PC-3 (cell line): ENCODE measurements around the gene RGL2.

ENCODE experiments used
- EZH2 ChIP-seq: fragments of 300-600 bp; sonication (generic); IDR thresholded peaks from one replicate; pipeline ENCODE4 v1.6.1; 2017; ENCODE audit warnings: antibody characterized with exemption, mild to moderate bottlenecking, low read length; ENCODE audit not compliant: unreplicated experiment
- EZH2phosphoT487 ChIP-seq: fragments of 300-600 bp; sonication (generic); IDR thresholded peaks from 2 replicates; pipeline ENCODE4 v1.6.1; 2018; ENCODE audit warnings: mild to moderate bottlenecking, antibody characterized with exemption, low read length, borderline replicate concordance
- TF ChIP-seq, protein P1 (sequence below): fragments of 300-600 bp; sonication (generic); conservative IDR thresholded peaks from 2 replicates; pipeline ENCODE4 v1.5.1; 2017; ENCODE audit warnings: antibody characterized with exemption, low read depth, mild to moderate bottlenecking, low read length

DNA sequence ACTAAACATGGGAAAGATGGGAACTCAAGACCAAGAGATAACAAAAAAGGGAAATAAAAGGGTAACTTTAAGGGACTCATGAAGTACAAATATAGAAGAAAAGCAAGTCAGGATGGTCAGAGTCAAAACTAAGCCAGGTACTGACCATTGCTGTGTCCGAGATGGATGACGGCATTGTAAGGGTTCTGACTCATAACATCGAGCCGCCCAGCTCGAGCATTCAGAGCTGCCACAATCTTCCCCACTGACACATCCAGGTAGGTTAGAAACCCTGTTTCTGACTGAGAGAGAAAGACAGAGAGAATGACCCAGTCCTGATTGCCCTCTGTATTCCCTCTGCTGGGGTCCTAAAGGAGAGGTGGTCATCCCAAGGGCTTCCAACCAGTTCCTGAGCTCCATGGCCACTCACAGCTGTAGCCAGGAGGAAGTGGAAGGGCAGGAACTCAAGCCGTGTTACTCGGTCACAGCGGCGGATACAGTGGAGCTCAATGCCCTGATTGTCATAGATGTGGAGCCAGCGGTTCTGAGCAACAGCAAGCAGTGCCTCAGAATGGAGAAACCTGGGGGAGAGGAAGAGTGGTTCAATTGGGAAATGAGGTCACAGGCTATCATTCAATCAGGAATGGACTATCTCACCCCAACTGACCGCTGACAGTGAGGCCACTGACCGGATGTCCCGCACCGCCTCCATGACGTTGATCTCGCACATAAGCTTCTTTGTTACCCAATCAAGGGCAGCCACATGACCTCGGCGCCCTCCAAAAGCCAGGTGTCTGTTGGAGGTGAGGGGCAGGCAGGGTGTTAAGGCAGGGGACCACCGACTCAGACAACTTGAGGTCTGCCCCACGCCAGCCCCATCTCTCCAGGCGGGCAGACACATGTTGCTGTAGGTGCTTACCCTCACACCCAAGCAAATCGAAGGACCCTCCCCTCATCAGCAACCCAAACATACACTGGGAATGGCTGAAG lies 11.5 kb downstream of the RGL2 start:
- TF ChIP-seq, protein P1, sequence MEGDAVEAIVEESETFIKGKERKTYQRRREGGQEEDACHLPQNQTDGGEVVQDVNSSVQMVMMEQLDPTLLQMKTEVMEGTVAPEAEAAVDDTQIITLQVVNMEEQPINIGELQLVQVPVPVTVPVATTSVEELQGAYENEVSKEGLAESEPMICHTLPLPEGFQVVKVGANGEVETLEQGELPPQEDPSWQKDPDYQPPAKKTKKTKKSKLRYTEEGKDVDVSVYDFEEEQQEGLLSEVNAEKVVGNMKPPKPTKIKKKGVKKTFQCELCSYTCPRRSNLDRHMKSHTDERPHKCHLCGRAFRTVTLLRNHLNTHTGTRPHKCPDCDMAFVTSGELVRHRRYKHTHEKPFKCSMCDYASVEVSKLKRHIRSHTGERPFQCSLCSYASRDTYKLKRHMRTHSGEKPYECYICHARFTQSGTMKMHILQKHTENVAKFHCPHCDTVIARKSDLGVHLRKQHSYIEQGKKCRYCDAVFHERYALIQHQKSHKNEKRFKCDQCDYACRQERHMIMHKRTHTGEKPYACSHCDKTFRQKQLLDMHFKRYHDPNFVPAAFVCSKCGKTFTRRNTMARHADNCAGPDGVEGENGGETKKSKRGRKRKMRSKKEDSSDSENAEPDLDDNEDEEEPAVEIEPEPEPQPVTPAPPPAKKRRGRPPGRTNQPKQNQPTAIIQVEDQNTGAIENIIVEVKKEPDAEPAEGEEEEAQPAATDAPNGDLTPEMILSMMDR, result no peak
- TF ChIP-seq EZH2phosphoT487 (no peak), EZH2 (no peak)
